ENCODE results near the gene NCAM1. TPM values are rescaled to one million over a fixed set of nuclear protein-coding genes. Genes with fewer than 3 reads are reported as not detected.

The NCAM1 gene
- total and polyA plus RNA-seq, 2 of the 13 experiments (the other 11 are each of a cell fraction or from before 2014, with no cell fraction given), result 0.05 TPM; not detected in 1

- ChIA-PET CTCF (ENCODE audit: low intra/inter-chr PET ratio, low total read pairs) (no interaction called here), POLR2A (no interaction called here)
Measured at GRCh38 chr11:113057038-113057437, 95.8 kb downstream of the NCAM1 start.

GRCh38 chr11:113059548-113059947 lies 98.3 kb downstream of the NCAM1 start:
- H3K9me3 ChIP-seq (ENCODE audit: low read length), result no peaks in the 10 kb centered on the region
- 7% methylated on average over 3 of the region's 4 CpGs for WGBS (ENCODE audit: low lambda C conversion rate)
- no peak overlapping the region for H3K4me2 ChIP-seq (ENCODE audit: low read depth, low read length)
- DNase-seq (ENCODE audit: low spot score), result no peak
- H3K4me1 ChIP-seq (ENCODE audit: insufficient read depth, low read length), result no peaks in the 10 kb centered on the region
- H2AFZ ChIP-seq (ENCODE audit: low read length), result no peak overlapping the region
- no peak overlapping the region for H3K4me3 ChIP-seq (replicated peaks in 1 of 3; ENCODE audit: insufficient read depth in 1 of 3, low read depth in 2 of 3, low read length in 3 of 3)
- no TSS peak for BruUV-seq (replicated peaks)
- no peak for ATAC-seq
- in situ Hi-C loops (cut with HindIII; ENCODE audit: extremely low pct_ligation_motif_present, low pct_unique_long_range_greater_than_20kb), result no loop called here
- FAIRE-seq, result no peak
- POLR2A ChIA-PET, result no interaction called here
- peaks cover 0 to 3% of the 10 kb centered on the region in 2 experiments; a peak in 1 of 5 replicates for H3K27me3 ChIP-seq (ENCODE audit: control insufficient read depth in 1 of 2, insufficient read depth in 2 of 2, low read length in 2 of 2)
- no peak for TF ChIP-seq ZBTB44 (CRISPR knock-in tag; IDR thresholded peaks at IDR 0.05)
- peak; percentile 36; the same call in 1 of the 2 replicates for TF ChIP-seq CEBPB (IDR thresholded peaks at IDR 0.05; ENCODE audit: borderline replicate concordance, low read depth, low read length)
- H3K36me3 ChIP-seq (replicated peaks in 1 of 2; ENCODE audit: control insufficient read depth in 1 of 2, insufficient read depth in 2 of 2, low read length in 2 of 2), result no peaks in the 10 kb centered on the region
- no peak overlapping the region for H3K9ac ChIP-seq (ENCODE audit: insufficient read depth, low read depth, low read length)
- CTCF ChIA-PET (ENCODE audit: low intra/inter-chr PET ratio, low total read pairs), result no interaction called here
- no peak overlapping the region for H3K27ac ChIP-seq (ENCODE audit: extremely low read length, insufficient read depth, low read length)
- intact Hi-C loops (cut with micrococcal nuclease; ENCODE audit: unreplicated experiment), result no loop called here
- no peaks in the 10 kb centered on the region for H3K79me2 ChIP-seq (ENCODE audit: insufficient read depth, low read length)
- no peaks in the 10 kb centered on the region for H4K20me1 ChIP-seq (ENCODE audit: insufficient read depth, low read length)

More at GRCh38 chr11:113057038-113057437, 95.8 kb downstream of the NCAM1 start:
- in situ Hi-C loops (cut with HindIII; ENCODE audit: extremely low pct_ligation_motif_present, low pct_unique_long_range_greater_than_20kb), result no loop called here
- Histone ChIP-seq H3K4me1 (ENCODE audit: insufficient read depth, low read length) (no peaks in the 10 kb centered on the region), H3K27ac (ENCODE audit: extremely low read length, insufficient read depth, low read length) (no peak overlapping the region), H2AFZ (ENCODE audit: low read length) (no peak overlapping the region), H3K4me3 (replicated peaks in 1 of 3; ENCODE audit: insufficient read depth in 1 of 3, low read depth in 2 of 3, low read length in 3 of 3) (no peak overlapping the region), H4K20me1 (ENCODE audit: insufficient read depth, low read length) (no peaks in the 10 kb centered on the region), H3K36me3 (replicated peaks in 1 of 2; ENCODE audit: control insufficient read depth in 1 of 2, insufficient read depth in 2 of 2, low read length in 2 of 2) (no peaks in the 10 kb centered on the region), H3K9ac (ENCODE audit: insufficient read depth, low read depth, low read length) (no peak overlapping the region), H3K9me3 (ENCODE audit: low read length) (no peaks in the 10 kb centered on the region), H3K79me2 (ENCODE audit: insufficient read depth, low read length) (no peaks in the 10 kb centered on the region), H3K27me3 (ENCODE audit: control insufficient read depth in 1 of 2, insufficient read depth in 2 of 2, low read length in 2 of 2) (no peaks in the 10 kb centered on the region), H3K4me2 (ENCODE audit: low read depth, low read length) (no peak overlapping the region)
- intact Hi-C loops (cut with micrococcal nuclease; ENCODE audit: unreplicated experiment), result no loop called here
- 6% methylated on average over 2 of the region's 2 CpGs for WGBS (ENCODE audit: low lambda C conversion rate)
- BruUV-seq (replicated peaks), result no TSS peak
- ATAC-seq, result no peak
- no peak for FAIRE-seq
- no peak for TF ChIP-seq U2AF2 (IDR thresholded peaks at IDR 0.05; ENCODE audit: low read depth, low read length)
- TF ChIP-seq CREB1 (IDR thresholded peaks at IDR 0.05), result peak; percentile 53
- no peak for TF ChIP-seq CREB1 (CRISPR knock-in tag; IDR thresholded peaks at IDR 0.05)
- DNase-seq (ENCODE audit: low spot score), result no peak
